K562 (cell line): Measurements from ENCODE around the gene SNX19. TPM values are rescaled to one million over a fixed set of nuclear protein-coding genes. Genes with fewer than 3 reads are reported as not detected.

ENCODE experiments used
- BMI1 ChIP-seq: fragments of 150-350 bp; IDR thresholded peaks from 2 replicates; pipeline ENCODE4 v1.6.1; 2014; ENCODE audit warnings: low read length
- CREB3 ChIP-seq: fragments of 450-650 bp; conservative IDR thresholded peaks from 2 replicates; pipeline ENCODE4 v1.6.1; 2016; ENCODE audit warnings: missing genetic modification characterization, low read depth, mild to moderate bottlenecking, missing compliant biosample characterization, moderate library complexity
- DDX20 ChIP-seq: fragments of 450-650 bp; IDR thresholded peaks from 2 replicates; pipeline ENCODE4 v1.6.1; 2016; ENCODE audit warnings: missing genetic modification characterization, low read depth, mild to moderate bottlenecking, missing compliant biosample characterization, moderate library complexity
- MAFG ChIP-seq: fragments of 450-650 bp; conservative IDR thresholded peaks from 2 replicates; pipeline ENCODE4 v1.6.1; 2016; ENCODE audit warnings: missing genetic modification characterization, missing compliant biosample characterization
- MGA ChIP-seq: fragments of 450-650 bp; IDR thresholded peaks from 2 replicates; pipeline ENCODE4 v1.6.1; 2016; ENCODE audit warnings: mild to moderate bottlenecking, moderate library complexity
- NELFE ChIP-seq: IDR thresholded peaks from 2 replicates; pipeline ENCODE4 v1.6.1; 2011; ENCODE audit warnings: mild to moderate bottlenecking; ENCODE audit not compliant: insufficient read depth, insufficient read length
- THAP7 ChIP-seq: fragments of 250-450 bp; sonication (Bioruptor Pico); IDR thresholded peaks from 2 replicates; pipeline ENCODE4 v1.5.0; 2021
- ZNF175 ChIP-seq: fragments of 200-800 bp; sonication (Bioruptor generic); IDR thresholded peaks from 2 replicates; pipeline ENCODE4 v1.6.1; 2016; ENCODE audit warnings: low read depth, mild to moderate bottlenecking, missing genetic modification characterization, missing compliant biosample characterization
- polyA plus RNA-seq, 8 experiments: library from polyadenylated mRNA; depleted of rRNA in 4 of 8; stranded (reverse) in 5 of 8; unstranded in 3 of 8; fragments of >200 nt; fragmentation: Nextera tagmentation in 2 of 8; fragmentation: Illumina TruSeq in 1 of 8; extraction: Ambion mirVana in 2 of 8; extraction: Trizol in 1 of 8; gene quantifications; 2 replicates each; pipeline versions ENCODE4 v1.2.1 to v1.2.3, GENCODE V29; 2011 to 2014; ENCODE audit warnings: inconsistent platforms in 1 of 8, missing spikeins in 1 of 8
- total RNA-seq, 7 experiments: library from RNA; depleted of rRNA in 6 of 7; stranded (reverse); fragments of >200 nt in 6 of 7; fragmentation: Illumina TruSeq in 2 of 7; extraction: Trizol in 2 of 7; gene quantifications; 2 replicates each; pipeline versions ENCODE4 v1.2.1 to v1.2.3, GENCODE V29; 2011 to 2021; ENCODE audit warnings: low replicate concordance in 1 of 7

SNX19 gene
- total and polyA plus RNA-seq, 9 of the 15 experiments (the other 6 are each of a cell fraction or from before 2014, with no cell fraction given): 2.2 to 31.3 (median 19.6) TPM

GRCh38 chr11:130832566-130833425 is 83.5 kb downstream of the SNX19 start (continued):
- no peak for TF ChIP-seq MGA
- no peak for TF ChIP-seq THAP7
- no peak for TF ChIP-seq MAFG (tag)
- TF ChIP-seq NELFE: no peak
- TF ChIP-seq CREB3: no peak
- no peak for TF ChIP-seq BMI1
- TF ChIP-seq DDX20 (tag): no peak
- no peak for TF ChIP-seq ZNF175 (CRISPR knock-in tag)
